ENCODE data around the gene GSPT1. TPM values are rescaled to one million over a fixed set of nuclear protein-coding genes. Genes with fewer than 3 reads are reported as not detected.

GSPT1 gene
- polyA plus RNA-seq, 2 of the 4 experiments (the other 2 are of a cell fraction), result 163 to 215 TPM

DNA sequence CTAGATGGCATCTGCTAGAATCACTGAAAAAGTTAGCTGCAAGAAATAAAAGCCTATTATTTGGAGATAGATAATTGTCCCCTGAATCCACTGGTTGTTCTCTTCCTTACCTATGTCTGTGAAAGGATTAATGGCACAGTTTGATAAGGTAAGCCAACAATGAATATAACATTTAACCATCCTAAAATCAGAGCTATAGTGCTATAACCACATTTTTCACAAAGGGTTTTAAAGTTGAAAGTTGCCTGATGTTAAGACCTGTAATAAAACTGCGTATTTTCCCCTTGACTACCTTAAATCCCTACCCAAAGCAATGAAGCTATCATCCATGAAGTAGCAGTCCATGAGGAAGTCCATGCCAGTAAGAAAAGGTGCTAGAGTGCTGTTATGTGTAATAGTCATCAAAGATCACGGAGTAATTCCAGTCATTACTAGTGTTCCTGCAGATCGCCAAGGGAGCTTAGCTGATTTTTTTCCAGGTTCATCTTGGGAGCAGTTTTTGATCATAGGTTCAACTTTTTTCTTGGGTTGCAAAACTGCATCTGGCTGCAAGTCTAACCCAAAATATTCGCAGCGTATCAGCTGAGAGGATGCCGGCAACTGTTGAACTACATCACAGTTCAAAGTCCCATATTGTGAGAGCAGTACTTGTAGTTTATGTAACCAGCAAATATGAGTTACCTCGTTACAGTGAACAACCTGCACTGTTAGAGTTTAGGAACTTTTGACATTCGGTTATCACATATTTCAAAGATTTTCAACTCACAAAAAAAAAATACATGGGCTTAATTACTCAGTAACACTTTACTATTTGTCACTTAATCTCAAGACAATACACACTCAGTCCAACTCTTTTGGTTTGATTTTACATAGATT is 46.2 kb downstream of the GSPT1 start:
- Histone ChIP-seq H3K27ac (no peak overlapping the region), H3K4me1 (peaks cover 21% of the 10 kb centered on the region), H3K9me3 (no peaks in the 10 kb centered on the region), H3K4me3 (no peak overlapping the region), H3K4me2 (no peak overlapping the region)
- WGBS (ENCODE audit: missing lambda C conversion rate), result 88% methylated on average over 8 of the region's 8 CpGs
- CTCF ChIA-PET, result interaction anchor here (1.3 to 1.4 kb wide), 3 partner anchors 20 to 474 kb away, joined by 3 to 7 read pairs (median 4); no protein-coding TSS in a partner anchor
- DNase-seq (ENCODE audit: low read depth in 1 of 2, low spot score in 1 of 2), result no peak
- no peak for ATAC-seq
- no peak for FAIRE-seq
- POLR2A ChIA-PET, result no interaction called here
- TF ChIP-seq CEBPB (IDR thresholded peaks at IDR 0.05) (no peak), FOSB (CRISPR knock-in tag; IDR thresholded peaks at IDR 0.05) (no peak), NR3C1 (IDR thresholded peaks at IDR 0.05) (no peak)

GRCh38 chr16:11868412-11868980 is 47.3 kb downstream of the GSPT1 start:
- H3K4me2 ChIP-seq, result no peak overlapping the region
- no peak overlapping the region for H3K27ac ChIP-seq
- H3K9me3 ChIP-seq, result no peaks in the 10 kb centered on the region
- no peak for ATAC-seq
- WGBS (ENCODE audit: missing lambda C conversion rate), result 82% methylated on average over 2 of the region's 2 CpGs
- ChIA-PET POLR2A (interaction anchor here (1.0 kb wide), 1 partner anchor 250 kb away, joined by 9 read pairs; no protein-coding TSS in a partner anchor), CTCF (interaction anchor here (0.8 to 1.4 kb wide), 4 partner anchors 21 to 200 kb away, joined by 3 to 7 read pairs (median 4); no protein-coding TSS in a partner anchor)
- no peak for FAIRE-seq
- TF ChIP-seq BCL3 (IDR thresholded peaks at IDR 0.05) (no peak), POLR2AphosphoS2 (conservative IDR thresholded peaks at IDR 0.05; ENCODE audit: low read length) (no peak), HOXA7 (CRISPR knock-in tag; IDR thresholded peaks at IDR 0.05) (no peak), HOXB5 (CRISPR knock-in tag; IDR thresholded peaks at IDR 0.05) (no peak), MAZ (IDR thresholded peaks at IDR 0.05; ENCODE audit: borderline replicate concordance, low read depth, low read length) (no peak), HEYL (CRISPR knock-in tag; IDR thresholded peaks at IDR 0.05) (no peak), NR3C1 (IDR thresholded peaks at IDR 0.05) (no peak), HMGXB4 (CRISPR knock-in tag; IDR thresholded peaks at IDR 0.05; ENCODE audit: borderline replicate concordance) (no peak), JUN (IDR thresholded peaks at IDR 0.05) (no peak), EHMT2 (IDR thresholded peaks at IDR 0.05; ENCODE audit: low read depth) (no peak), FOSB (CRISPR knock-in tag; IDR thresholded peaks at IDR 0.05) (no peak), KDM1A (IDR thresholded peaks at IDR 0.05; ENCODE audit: low read depth) (no peak)
- H3K4me3 ChIP-seq, result no peak overlapping the region
- no peak for DNase-seq (ENCODE audit: low read depth in 1 of 2, low spot score in 1 of 2)
- peaks cover 21% of the 10 kb centered on the region for H3K4me1 ChIP-seq

GRCh38 chr16:11862489-11862888 is 53.3 kb downstream of the GSPT1 start:
- ATAC-seq (no peak), DNase-seq (ENCODE audit: low read depth in 1 of 2, low spot score in 1 of 2) (no peak), FAIRE-seq (no peak)
- 78% methylated on average over 2 of the region's 2 CpGs for WGBS (ENCODE audit: missing lambda C conversion rate)
- Histone ChIP-seq H3K9me3 (no peaks in the 10 kb centered on the region), H3K4me2 (no peak overlapping the region), H3K4me1 (peaks cover 11% of the 10 kb centered on the region), H3K27ac (no peak overlapping the region), H3K4me3 (no peak overlapping the region)
- POLR2A ChIA-PET, result no interaction called here
- no peak for TF ChIP-seq CEBPB (IDR thresholded peaks at IDR 0.05)
- no peak for TF ChIP-seq MAZ (IDR thresholded peaks at IDR 0.05; ENCODE audit: borderline replicate concordance, low read depth, low read length)
- no peak for TF ChIP-seq KDM5A (IDR thresholded peaks at IDR 0.05)
- TF ChIP-seq HMGXB4 (CRISPR knock-in tag; IDR thresholded peaks at IDR 0.05; ENCODE audit: borderline replicate concordance), result no peak
- no peak for TF ChIP-seq ELK1 (IDR thresholded peaks at IDR 0.05; ENCODE audit: low read depth, low read length)
- CTCF ChIA-PET, result no interaction called here
